Activated naive CD8-positive, alpha-beta T cell treated with anti-CD3 and anti-CD28 coated beads for 36 hours (primary cell): ENCODE data around the gene PLCL1. TPM values are rescaled to one million over a fixed set of nuclear protein-coding genes. Genes with fewer than 3 reads are reported as not detected.
"Not testable (repeated sequence)": the region's sequence is repeated elsewhere in the genome, so short reads cannot be mapped to it uniquely, and the experiment has no call there.

Source experiments
- DNase-seq: peaks from one replicate; pipeline ENCODE4 v3.0.0; 2021
- H3K27ac Mint-ChIP-seq: one replicate; pipeline ENCODE4 v1.8.0; 2022; ENCODE audit warnings: mild to moderate bottlenecking, moderate library complexity, mixed read lengths
- H3K27me3 Mint-ChIP-seq: one replicate; pipeline ENCODE4 v1.8.0; 2022; ENCODE audit warnings: mild to moderate bottlenecking, mixed read lengths
- H3K36me3 Mint-ChIP-seq: one replicate; pipeline ENCODE4 v1.8.0; 2021; ENCODE audit warnings: mild to moderate bottlenecking, mixed read lengths
- H3K4me1 Mint-ChIP-seq: one replicate; pipeline ENCODE4 v1.8.0; 2021; ENCODE audit warnings: mixed read lengths
- H3K4me3 Mint-ChIP-seq: one replicate; pipeline ENCODE4 v1.8.0; 2022; ENCODE audit warnings: mild to moderate bottlenecking, moderate library complexity, mixed read lengths
- H3K9me3 Mint-ChIP-seq: one replicate; pipeline ENCODE4 v1.8.0; 2022; ENCODE audit warnings: mixed read lengths
- total RNA-seq, 2 experiments: library from RNA; stranded (reverse); gene quantifications; one replicate each; pipeline ENCODE4 v1.2.3, GENCODE V29; 2021

PLCL1 gene
- total RNA-seq, 2 experiments from 2014 or later: 0.22 to 0.23 TPM

- peaks cover 3% of the 10 kb centered on the region for H3K27me3 Mint-ChIP-seq
- no peak overlapping the region for H3K27ac Mint-ChIP-seq
- H3K36me3 Mint-ChIP-seq: no peaks in the 10 kb centered on the region
- H3K9me3 Mint-ChIP-seq: peaks cover 10% of the 10 kb centered on the region
- DNase-seq: no peak
- H3K4me1 Mint-ChIP-seq: no peaks in the 10 kb centered on the region
- no peak overlapping the region for H3K4me3 Mint-ChIP-seq
Observed at GRCh38 chr2:198177040-198177439, 372.6 kb downstream of the PLCL1 start.

- Mint-ChIP-seq H3K4me3 (no peak overlapping the region), H3K9me3 (peaks cover 10% of the 10 kb centered on the region), H3K27ac (no peak overlapping the region), H3K4me1 (no peaks in the 10 kb centered on the region), H3K27me3 (peaks cover 3% of the 10 kb centered on the region), H3K36me3 (no peaks in the 10 kb centered on the region)
- DNase-seq: no peak
Observed at GRCh38 chr2:198178766-198179165, 374.4 kb downstream of the PLCL1 start.

GRCh38 chr2:198186257-198186656 is 381.9 kb downstream of the PLCL1 start:
- Mint-ChIP-seq H3K4me3 (no peak overlapping the region), H3K27me3 (peaks cover 4% of the 10 kb centered on the region), H3K9me3 (no peaks in the 10 kb centered on the region), H3K27ac (no peak overlapping the region), H3K36me3 (no peaks in the 10 kb centered on the region), H3K4me1 (no peaks in the 10 kb centered on the region)
- DNase-seq: no peak

- H3K9me3 Mint-ChIP-seq: no peaks in the 10 kb centered on the region
- no peaks in the 10 kb centered on the region for H3K4me1 Mint-ChIP-seq
- no peak for DNase-seq
- no peaks in the 10 kb centered on the region for H3K36me3 Mint-ChIP-seq
- H3K4me3 Mint-ChIP-seq: no peak overlapping the region
- peaks cover 4% of the 10 kb centered on the region for H3K27me3 Mint-ChIP-seq
- H3K27ac Mint-ChIP-seq: no peak overlapping the region
Observed at GRCh38 chr2:198187841-198188240, 383.4 kb downstream of the PLCL1 start.

GRCh38 chr2:198188982-198189381 is 384.6 kb downstream of the PLCL1 start:
- Mint-ChIP-seq H3K4me3 (no peak overlapping the region), H3K27me3 (peaks cover 4% of the 10 kb centered on the region), H3K4me1 (no peaks in the 10 kb centered on the region), H3K9me3 (no peaks in the 10 kb centered on the region), H3K27ac (no peak overlapping the region), H3K36me3 (no peaks in the 10 kb centered on the region)
- no peak for DNase-seq

- no peak for DNase-seq
- Mint-ChIP-seq H3K4me3 (no peak overlapping the region), H3K9me3 (no peaks in the 10 kb centered on the region), H3K36me3 (no peaks in the 10 kb centered on the region), H3K27me3 (peaks cover 9% of the 10 kb centered on the region), H3K4me1 (no peaks in the 10 kb centered on the region), H3K27ac (no peak overlapping the region)
Observed at GRCh38 chr2:198191651-198192050, 387.3 kb downstream of the PLCL1 start.

- not testable (repeated sequence) for H3K4me1 Mint-ChIP-seq, DNase-seq, H3K27ac Mint-ChIP-seq, H3K4me3 Mint-ChIP-seq, H3K9me3 Mint-ChIP-seq, H3K36me3 Mint-ChIP-seq
- H3K27me3 Mint-ChIP-seq: peaks cover 12% of the 10 kb centered on the region
Observed at GRCh38 chr2:198196556-198196955, 392.2 kb downstream of the PLCL1 start.

Other genes starting within 250 kb of the PLCL1 start
- gene RFTN2, start 129.0 kb upstream of the PLCL1 start, total RNA-seq: not detected
- gene MARS2, start 99.2 kb upstream of the PLCL1 start, total RNA-seq: 10 to 100 TPM; 24.3 to 25.1 TPM
- gene BOLL, start 19.3 kb upstream of the PLCL1 start, total RNA-seq: not detected